ENCODE results near the gene COX4I2. TPM values are rescaled to one million over a fixed set of nuclear protein-coding genes. Genes with fewer than 3 reads are reported as not detected.
"Not testable (repeated sequence)": the region's sequence is repeated elsewhere in the genome, so short reads cannot be mapped to it uniquely, and the experiment has no call there.

The COX4I2 gene
- total RNA-seq: not detected

- ATAC-seq: no peak
- H3K4me1 Mint-ChIP-seq: peaks cover under 1% of the 10 kb centered on the region
- no peaks in the 10 kb centered on the region for H3K9me3 Mint-ChIP-seq (ENCODE audit: low read depth)
- ChIA-PET CTCF (interaction anchor here (1.1 kb wide), 1 partner anchor 25 kb away, joined by 3 read pairs; no protein-coding TSS in a partner anchor), POLR2A (no interaction called here)
- no peak for DNase-seq
- no peaks in the 10 kb centered on the region for H3K36me3 Mint-ChIP-seq (ENCODE audit: low read depth)
- peaks cover 5% of the 10 kb centered on the region for H3K27me3 Mint-ChIP-seq
- no peak within 1 kb of the TSS for H3K4me3 Mint-ChIP-seq
- intact Hi-C loops (cut with DNase I, micrococcal nuclease): no loop called here
- H3K27ac Mint-ChIP-seq: no peak within 1 kb of the TSS
These were observed at the start of gene COX4I2 for GRCh38 chr20:31637660-31638059. Gene COX4I2 (plus strand): TSS chr20:31637912. CDS start chr20:31639018, 1,106 bp downstream.

GRCh38 chr20:31590717-31591225 lies 46.9 kb upstream of the COX4I2 start:
- no peak for ATAC-seq
- Mint-ChIP-seq H3K27me3 (peaks cover 16% of the 10 kb centered on the region), H3K4me3 (no peak overlapping the region), H3K9me3 (ENCODE audit: low read depth) (no peaks in the 10 kb centered on the region), H3K36me3 (ENCODE audit: low read depth) (no peaks in the 10 kb centered on the region), H3K4me1 (peaks cover 5% of the 10 kb centered on the region), H3K27ac (no peak overlapping the region)
- intact Hi-C loops (cut with DNase I, micrococcal nuclease): no loop called here
- no peak for DNase-seq
- POLR2A ChIA-PET: no interaction called here
- CTCF ChIA-PET: interaction anchor here (0.7 to 4.1 kb wide), 7 partner anchors 11 to 35 kb away, joined by 3 to 33 read pairs (median 3); no protein-coding TSS in a partner anchor

DNA sequence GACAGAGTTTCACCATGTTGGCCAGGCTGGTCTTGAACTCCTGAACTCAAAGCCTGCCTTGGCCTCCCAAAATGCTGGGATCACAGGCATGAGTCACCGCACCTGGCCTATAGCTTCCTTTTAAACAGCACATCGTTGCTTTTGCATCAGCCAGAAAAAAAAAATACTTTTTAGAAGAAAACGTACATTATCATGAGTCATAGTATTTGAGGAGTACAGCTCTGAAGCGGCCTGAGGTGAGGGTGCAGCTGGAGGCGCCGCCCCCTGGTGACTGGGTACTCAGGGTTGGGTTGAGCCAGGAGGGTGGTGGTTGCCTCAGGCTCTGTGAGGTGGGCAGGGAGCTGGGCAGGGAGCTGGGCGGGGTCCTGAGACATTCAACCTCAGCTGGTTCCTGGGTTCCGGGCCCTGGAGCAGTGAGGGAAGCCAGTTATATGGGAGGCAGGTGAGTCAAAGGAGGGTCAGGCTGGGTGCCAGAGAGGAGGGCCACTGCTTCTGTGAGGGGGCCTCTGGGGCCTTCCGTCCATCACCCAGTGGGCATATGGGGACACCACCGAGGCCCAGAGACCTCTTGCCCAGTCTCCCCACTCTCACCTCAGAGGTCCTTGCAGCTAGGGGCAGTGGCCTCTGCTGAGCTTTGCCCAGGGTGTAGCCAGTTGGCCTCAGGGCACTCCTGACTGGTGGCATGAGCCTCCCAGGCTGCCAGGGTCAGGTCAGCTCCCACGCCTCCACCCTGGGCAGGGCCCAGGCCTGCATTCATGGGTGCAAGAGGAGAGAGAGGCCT lies 44.3 kb upstream of the COX4I2 start:
- peak; percentile 83 for DNase-seq
- H3K27ac Mint-ChIP-seq: peak overlapping the region; percentile 37
- no peak overlapping the region for H3K4me3 Mint-ChIP-seq
- peaks cover 7% of the 10 kb centered on the region for H3K27me3 Mint-ChIP-seq
- intact Hi-C loops (cut with DNase I, micrococcal nuclease): no loop called here
- POLR2A ChIA-PET: interaction anchor here (0.8 kb wide), 1 partner anchor 9 kb away, joined by 6 read pairs; no protein-coding TSS in a partner anchor
- peaks cover under 1% of the 10 kb centered on the region for H3K4me1 Mint-ChIP-seq
- no peaks in the 10 kb centered on the region for H3K9me3 Mint-ChIP-seq (ENCODE audit: low read depth)
- ATAC-seq: peak; percentile 99
- CTCF ChIA-PET: interaction anchor here (0.6 to 4.1 kb wide), 6 partner anchors 9 to 130 kb away, joined by 3 to 33 read pairs (median 4); partner anchors contain the start of gene ID1
- no peaks in the 10 kb centered on the region for H3K36me3 Mint-ChIP-seq (ENCODE audit: low read depth)

- CTCF ChIA-PET: interaction anchor here (1.2 to 4.1 kb wide), 3 partner anchors 8 to 19 kb away, joined by 3 to 33 read pairs (median 4); no protein-coding TSS in a partner anchor
- no peak for ATAC-seq
- POLR2A ChIA-PET: no interaction called here
These were observed 43.6 kb upstream of the COX4I2 start for GRCh38 chr20:31594002-31594557.

GRCh38 chr20:31594558-31595379 lies 42.9 kb upstream of the COX4I2 start:
- Mint-ChIP-seq H3K4me3 (no peak overlapping the region), H3K4me1 (no peaks in the 10 kb centered on the region), H3K27ac (no peak overlapping the region), H3K9me3 (ENCODE audit: low read depth) (no peaks in the 10 kb centered on the region), H3K27me3 (no peaks in the 10 kb centered on the region), H3K36me3 (ENCODE audit: low read depth) (no peaks in the 10 kb centered on the region)
- CTCF ChIA-PET: interaction anchor here (1.2 kb wide), 1 partner anchor 18 kb away, joined by 3 read pairs; no protein-coding TSS in a partner anchor
- DNase-seq: no peak
- POLR2A ChIA-PET: interaction anchor here (0.9 kb wide), 1 partner anchor 22 kb away, joined by 3 read pairs; no protein-coding TSS in a partner anchor
- intact Hi-C loops (cut with DNase I, micrococcal nuclease): no loop called here
- ATAC-seq: no peak

More at GRCh38 chr20:31594002-31594557, 43.6 kb upstream of the COX4I2 start:
- Mint-ChIP-seq H3K9me3 (ENCODE audit: low read depth) (no peaks in the 10 kb centered on the region), H3K27ac (no peak overlapping the region), H3K36me3 (ENCODE audit: low read depth) (no peaks in the 10 kb centered on the region), H3K4me3 (no peak overlapping the region), H3K4me1 (no peaks in the 10 kb centered on the region), H3K27me3 (peaks cover 2% of the 10 kb centered on the region)
- intact Hi-C loops (cut with DNase I, micrococcal nuclease): no loop called here
- no peak for DNase-seq

DNA sequence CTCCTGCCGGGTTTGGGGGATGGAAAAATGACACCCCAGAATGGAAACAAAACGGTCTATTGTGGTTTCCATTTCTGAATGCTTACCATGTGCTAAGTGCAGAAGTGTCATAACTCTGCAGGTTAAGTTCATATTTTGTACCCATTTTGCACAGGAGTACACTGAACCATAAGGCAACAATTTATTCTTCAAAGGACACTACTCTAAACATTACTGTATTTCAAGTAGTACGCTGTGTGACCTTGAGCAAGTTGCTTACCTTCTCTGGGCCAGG lies 42.4 kb upstream of the COX4I2 start:
- H3K27me3 Mint-ChIP-seq: no peaks in the 10 kb centered on the region
- intact Hi-C loops (cut with DNase I, micrococcal nuclease): no loop called here
- no peak for ATAC-seq
- no peak for DNase-seq
- no peaks in the 10 kb centered on the region for H3K9me3 Mint-ChIP-seq (ENCODE audit: low read depth)
- POLR2A ChIA-PET: interaction anchor here (0.9 kb wide), 1 partner anchor 22 kb away, joined by 3 read pairs; no protein-coding TSS in a partner anchor
- CTCF ChIA-PET: interaction anchor here (1.2 kb wide), 1 partner anchor 18 kb away, joined by 3 read pairs; no protein-coding TSS in a partner anchor
- no peaks in the 10 kb centered on the region for H3K36me3 Mint-ChIP-seq (ENCODE audit: low read depth)
- H3K4me1 Mint-ChIP-seq: no peaks in the 10 kb centered on the region
- H3K4me3 Mint-ChIP-seq: no peak overlapping the region
- H3K27ac Mint-ChIP-seq: no peak overlapping the region

GRCh38 chr20:31595654-31596411 lies 41.9 kb upstream of the COX4I2 start:
- POLR2A ChIA-PET: interaction anchor here (0.9 kb wide), 1 partner anchor 23 kb away, joined by 3 read pairs; no protein-coding TSS in a partner anchor
- CTCF ChIA-PET: interaction anchor here (1.2 to 2.4 kb wide), 2 partner anchors 16 to 17 kb away, joined by 3 to 10 read pairs; no protein-coding TSS in a partner anchor

GRCh38 chr20:31596412-31596715 lies 41.3 kb upstream of the COX4I2 start:
- POLR2A ChIA-PET; intact Hi-C loops (cut with DNase I, micrococcal nuclease): not testable (repeated sequence)

More at GRCh38 chr20:31595654-31596411, 41.9 kb upstream of the COX4I2 start:
- H3K4me1 Mint-ChIP-seq: no peaks in the 10 kb centered on the region
- intact Hi-C loops (cut with DNase I, micrococcal nuclease): no loop called here
- no peaks in the 10 kb centered on the region for H3K27me3 Mint-ChIP-seq
- H3K9me3 Mint-ChIP-seq (ENCODE audit: low read depth): no peaks in the 10 kb centered on the region
- no peaks in the 10 kb centered on the region for H3K36me3 Mint-ChIP-seq (ENCODE audit: low read depth)
- no peak overlapping the region for H3K27ac Mint-ChIP-seq
- ATAC-seq: no peak
- no peak for DNase-seq
- H3K4me3 Mint-ChIP-seq: no peak overlapping the region

GRCh38 chr20:31596831-31597480 lies 40.8 kb upstream of the COX4I2 start:
- H3K27ac Mint-ChIP-seq: no peak overlapping the region
- ChIA-PET POLR2A (interaction anchor here (0.6 kb wide), 1 partner anchor 8 kb away, joined by 3 read pairs; no protein-coding TSS in a partner anchor), CTCF (interaction anchor here (0.6 to 2.4 kb wide), 2 partner anchors 15 to 37 kb away, joined by 3 to 10 read pairs; no protein-coding TSS in a partner anchor)
- intact Hi-C loops (cut with DNase I, micrococcal nuclease): no loop called here
- H3K4me1 Mint-ChIP-seq: no peaks in the 10 kb centered on the region
- no peaks in the 10 kb centered on the region for H3K36me3 Mint-ChIP-seq (ENCODE audit: low read depth)
- no peaks in the 10 kb centered on the region for H3K27me3 Mint-ChIP-seq
- ATAC-seq: no peak
- no peak overlapping the region for H3K4me3 Mint-ChIP-seq
- no peak for DNase-seq
- no peaks in the 10 kb centered on the region for H3K9me3 Mint-ChIP-seq (ENCODE audit: low read depth)

More at GRCh38 chr20:31596412-31596715, 41.3 kb upstream of the COX4I2 start:
- H3K27me3 Mint-ChIP-seq; DNase-seq; ATAC-seq; H3K4me1 Mint-ChIP-seq; H3K27ac Mint-ChIP-seq; H3K36me3 Mint-ChIP-seq (ENCODE audit: low read depth); H3K9me3 Mint-ChIP-seq (ENCODE audit: low read depth); H3K4me3 Mint-ChIP-seq: not testable (repeated sequence)
- CTCF ChIA-PET: interaction anchor here (2.4 kb wide), 1 partner anchor 16 kb away, joined by 10 read pairs; no protein-coding TSS in a partner anchor

DNA sequence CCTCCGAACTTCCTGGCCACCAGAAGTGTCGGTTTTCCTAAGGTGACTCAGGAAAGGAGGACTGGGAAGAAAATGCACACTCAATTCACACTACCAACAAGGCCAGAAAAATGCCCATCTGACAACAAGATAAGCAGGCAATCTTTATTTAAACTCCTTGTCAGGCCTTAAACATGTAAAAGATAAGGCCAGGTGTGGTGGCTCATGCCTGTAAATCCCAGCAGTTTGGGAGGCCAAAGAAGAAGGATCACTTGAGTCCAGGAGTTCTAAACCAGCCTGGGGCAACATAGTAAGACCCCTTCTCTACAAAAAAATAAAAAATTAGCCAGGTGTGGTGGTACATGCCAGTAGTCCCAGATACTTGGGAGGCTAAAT lies 40.2 kb upstream of the COX4I2 start:
- intact Hi-C loops (cut with DNase I, micrococcal nuclease): no loop called here
- POLR2A ChIA-PET: interaction anchor here (0.6 kb wide), 1 partner anchor 9 kb away, joined by 3 read pairs; no protein-coding TSS in a partner anchor

More for the DNA sequence above, 40.2 kb upstream of the COX4I2 start:
- ATAC-seq (no peak), DNase-seq (no peak)
- no peaks in the 10 kb centered on the region for H3K9me3 Mint-ChIP-seq (ENCODE audit: low read depth)
- H3K4me3 Mint-ChIP-seq: no peak overlapping the region
- CTCF ChIA-PET: interaction anchor here (0.6 to 2.4 kb wide), 2 partner anchors 15 to 38 kb away, joined by 3 to 10 read pairs; no protein-coding TSS in a partner anchor
- H3K27ac Mint-ChIP-seq: no peak overlapping the region
- H3K36me3 Mint-ChIP-seq (ENCODE audit: low read depth): no peaks in the 10 kb centered on the region
- peaks cover under 1% of the 10 kb centered on the region for H3K27me3 Mint-ChIP-seq
- H3K4me1 Mint-ChIP-seq: peaks cover under 1% of the 10 kb centered on the region
